Prostate gland (tissue), 2 donors: ENCODE data around the gene OR6Q1. TPM values are rescaled to one million over a fixed set of nuclear protein-coding genes. Genes with fewer than 3 reads are reported as not detected.

Source experiments
- DNase-seq: peaks from one replicate; pipeline ENCODE4 v3.0.0-alpha.2; 2019; ENCODE audit warnings: low spot score
- H3K27ac ChIP-seq, 2 donors: fragments of 200-600 bp; sonication (generic); 2 replicates each; pipeline ENCODE4 v1.5.1; 2017 to 2019
- H3K27me3 ChIP-seq: fragments of 200-600 bp; sonication (generic); replicated peaks from 2 replicates; pipeline ENCODE4 v1.5.1; 2019; ENCODE audit not compliant: insufficient read depth
- H3K36me3 ChIP-seq, 2 donors: fragments of 200-600 bp; sonication (generic); 1 replicate in 1 of 2; 2 replicates in 1 of 2; pipeline versions ENCODE4 v1.5.1 to v1.8.1; 2017 to 2019
- H3K4me1 ChIP-seq: fragments of 200-600 bp; sonication (generic); replicated peaks from 2 replicates; pipeline ENCODE4 v1.5.1; 2019
- H3K4me3 ChIP-seq, 2 donors: fragments of 200-600 bp; sonication (generic); 2 replicates each; pipeline ENCODE4 v1.5.1; 2017 to 2019
- H3K9me3 ChIP-seq: fragments of 200-600 bp; sonication (generic); 2 replicates; pipeline ENCODE4 v1.5.1; 2017
- CTCF ChIP-seq, 4 experiments: fragments of 200-600 bp in 2 of 4; fragments of 450-650 bp in 2 of 4; sonication (generic) in 2 of 4; IDR thresholded peaks; 1 replicate in 3 of 4; 2 replicates in 1 of 4; pipeline ENCODE4 v1.5.1; 2016 to 2019; ENCODE audit warnings: antibody characterized with exemption in 4 of 4, mild to moderate bottlenecking in 2 of 4, moderate library complexity in 2 of 4
- POLR2A ChIP-seq: fragments of 450-650 bp; IDR thresholded peaks from one replicate; pipeline ENCODE4 v1.6.1; 2016; ENCODE audit warnings: antibody characterized with exemption, mild to moderate bottlenecking
- POLR2AphosphoS5 ChIP-seq: sonication (generic); formaldehyde crosslinking; IDR thresholded peaks from one replicate; pipeline ENCODE4 v1.6.1; 2017; ENCODE audit warnings: antibody characterized with exemption
- WGBS: methylation state at CpG from one replicate; pipeline ENCODE4 v1.1.5; 2018; 5-methylcytosine and 5-hydroxymethylcytosine counted together
- intact Hi-C: fragments of 100-400 bp; cut with DNase I; formaldehyde crosslinking; loops from one replicate; pipeline ENCODE4 v1.14.2; 2022
- total RNA-seq, 2 donors: library from RNA; depleted of rRNA; stranded (reverse); fragments of >200 nt; gene quantifications; one replicate each; pipeline ENCODE4 v1.1.0, GENCODE V29; 2016

Gene OR6Q1
- total RNA-seq, 2 donors from 2014 or later = not detected

- DNase-seq = no peak
- no peak overlapping the region for H3K4me3 ChIP-seq
- WGBS = 46% methylated on average over 6 of the region's 6 CpGs
- no peak for TF ChIP-seq POLR2AphosphoS5
- TF ChIP-seq CTCF (IDR thresholded peaks at IDR 0.05) = no peak
- no peak for TF ChIP-seq POLR2A
- no peaks in the 10 kb centered on the region for H3K9me3 ChIP-seq
- H3K4me1 ChIP-seq = no peaks in the 10 kb centered on the region
- no peak overlapping the region for H3K27ac ChIP-seq
- H3K36me3 ChIP-seq = no peaks in the 10 kb centered on the region
- intact Hi-C loops = no loop called here
- no peaks in the 10 kb centered on the region for H3K27me3 ChIP-seq
Observed at GRCh38 chr11:58028687-58029411, 1.9 kb upstream of the OR6Q1 start.

- no peaks in the 10 kb centered on the region for H3K9me3 ChIP-seq
- 85% methylated on average over 2 of the region's 2 CpGs for WGBS
- TF ChIP-seq POLR2AphosphoS5 = no peak
- H3K4me1 ChIP-seq = no peaks in the 10 kb centered on the region
- H3K36me3 ChIP-seq = no peaks in the 10 kb centered on the region
- no peak overlapping the region for H3K4me3 ChIP-seq
- H3K27me3 ChIP-seq = no peaks in the 10 kb centered on the region
- intact Hi-C loops = no loop called here
- DNase-seq = no peak
- no peak overlapping the region for H3K27ac ChIP-seq
Observed at GRCh38 chr11:58034471-58034870, 3.7 kb downstream of the OR6Q1 start.

GRCh38 chr11:58039589-58039988 is 8.8 kb downstream of the OR6Q1 start:
- no peak for DNase-seq
- no peaks in the 10 kb centered on the region for H3K9me3 ChIP-seq
- TF ChIP-seq POLR2AphosphoS5 = no peak
- TF ChIP-seq CTCF (IDR thresholded peaks at IDR 0.05) = no peak
- no peak for TF ChIP-seq POLR2A
- no peaks in the 10 kb centered on the region for H3K4me1 ChIP-seq
- H3K27ac ChIP-seq = no peak overlapping the region
- H3K4me3 ChIP-seq = no peak overlapping the region
- intact Hi-C loops = no loop called here
- H3K36me3 ChIP-seq = no peaks in the 10 kb centered on the region
- H3K27me3 ChIP-seq = no peaks in the 10 kb centered on the region

- Histone ChIP-seq H3K27ac (no peak overlapping the region), H3K4me3 (no peak overlapping the region), H3K27me3 (no peaks in the 10 kb centered on the region), H3K4me1 (no peaks in the 10 kb centered on the region), H3K36me3 (no peaks in the 10 kb centered on the region), H3K9me3 (no peaks in the 10 kb centered on the region)
- TF ChIP-seq POLR2A = no peak
- TF ChIP-seq POLR2AphosphoS5 = no peak
- no peak for TF ChIP-seq CTCF (IDR thresholded peaks at IDR 0.05)
- 68% methylated on average over 2 of the region's 2 CpGs for WGBS
- intact Hi-C loops = no loop called here
- DNase-seq = no peak
Observed at GRCh38 chr11:58043379-58043778, 12.6 kb downstream of the OR6Q1 start.

GRCh38 chr11:58046231-58046630 is 15.5 kb downstream of the OR6Q1 start:
- Histone ChIP-seq H3K9me3 (no peaks in the 10 kb centered on the region), H3K27me3 (no peaks in the 10 kb centered on the region), H3K4me1 (no peaks in the 10 kb centered on the region), H3K27ac (no peak overlapping the region), H3K4me3 (no peak overlapping the region), H3K36me3 (no peaks in the 10 kb centered on the region)
- no peak for DNase-seq
- WGBS = 59% methylated on average over 3 of the region's 3 CpGs
- intact Hi-C loops = no loop called here
- no peak for TF ChIP-seq CTCF (IDR thresholded peaks at IDR 0.05)
- no peak for TF ChIP-seq POLR2A
